Effector CD8-positive, alpha-beta T cell (primary cell): ENCODE measurements around the gene CTU1.

Experiments used
- DNase-seq: peaks from one replicate; lab custom pipeline; 2025; lab: John Stamatoyannopoulos, UW

CTU1 gene

GRCh38 chr19:51082611-51083010 is 25.6 kb downstream of the CTU1 start, which contains the start of gene KLK14:
Gene KLK14 (minus strand): TSS chr19:51082887. CDS start chr19:51082614, 273 bp downstream.
- DNase-seq: no peak

- no peak for DNase-seq
Observed at GRCh38 chr19:51081476-51081875, 26.7 kb downstream of the CTU1 start.

- no peak for DNase-seq
Observed at GRCh38 chr19:51079481-51080110, 28.6 kb downstream of the CTU1 start.

GRCh38 chr19:51078731-51079130 is 29.5 kb downstream of the CTU1 start:
- DNase-seq: no peak

GRCh38 chr19:51078104-51078503 is 30.1 kb downstream of the CTU1 start:
- DNase-seq: no peak

GRCh38 chr19:51076631-51077213 is 31.5 kb downstream of the CTU1 start:
- no peak for DNase-seq

- DNase-seq: no peak
Observed at GRCh38 chr19:51075998-51076397, 32.2 kb downstream of the CTU1 start.

GRCh38 chr19:51071095-51071405 is 37.2 kb downstream of the CTU1 start:
- DNase-seq: no peak

GRCh38 chr19:51070334-51071094 is 37.7 kb downstream of the CTU1 start:
- no peak for DNase-seq

GRCh38 chr19:51066393-51067186 is 41.6 kb downstream of the CTU1 start:
- DNase-seq: no peak

GRCh38 chr19:51065221-51065960 is 42.8 kb downstream of the CTU1 start:
- DNase-seq: no peak

GRCh38 chr19:51064534-51065220 is 43.5 kb downstream of the CTU1 start, which contains the start of gene KLK13:
Gene KLK13 (minus strand): TSS chr19:51065092. CDS start chr19:51065067, 25 bp downstream.
- DNase-seq: no peak

- no peak for DNase-seq
Observed at GRCh38 chr19:51063664-51064063, 44.5 kb downstream of the CTU1 start.

GRCh38 chr19:51060973-51061372 is 47.2 kb downstream of the CTU1 start:
- DNase-seq: no peak

GRCh38 chr19:51060336-51060735 is 47.9 kb downstream of the CTU1 start:
- no peak for DNase-seq

GRCh38 chr19:51059715-51060114 is 48.5 kb downstream of the CTU1 start:
- no peak for DNase-seq

GRCh38 chr19:51055866-51056265 is 52.3 kb downstream of the CTU1 start:
- DNase-seq: no peak
